ENCODE results near the gene FAR2. TPM values are rescaled to one million over a fixed set of nuclear protein-coding genes. Genes with fewer than 3 reads are reported as not detected.

The FAR2 gene
- total RNA-seq, 1 donor from 2014 or later, result 6.9 TPM

DNA sequence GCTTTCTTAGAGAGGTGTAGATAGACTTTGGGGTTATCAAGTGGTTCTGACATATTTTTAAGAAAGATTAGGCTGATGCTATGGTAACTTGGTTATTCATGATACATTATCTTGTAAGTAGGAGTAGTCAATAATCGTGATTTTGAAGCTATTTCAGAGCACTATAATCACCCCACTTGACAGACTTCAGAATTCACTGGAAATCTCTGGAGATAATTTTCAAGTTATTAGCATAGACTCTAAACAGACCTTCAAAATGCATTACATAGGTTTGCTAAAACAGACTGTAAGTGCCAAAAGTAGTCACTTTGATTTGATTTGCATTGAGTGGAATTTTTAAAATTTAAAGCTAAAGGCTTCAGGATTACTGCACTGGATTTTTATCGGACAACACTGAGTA, 157.6 kb downstream of the FAR2 start:
- no peak overlapping the region for H3K4me3 Mint-ChIP-seq (ENCODE audit: unreplicated experiment)
- no peaks in the 10 kb centered on the region for H3K36me3 Mint-ChIP-seq (ENCODE audit: unreplicated experiment)
- H3K9me3 Mint-ChIP-seq (ENCODE audit: unreplicated experiment), result no peaks in the 10 kb centered on the region
- no peaks in the 10 kb centered on the region for H3K4me1 Mint-ChIP-seq (ENCODE audit: low read depth, unreplicated experiment)
- DNase-seq, result no peak
- H3K27ac Mint-ChIP-seq (ENCODE audit: unreplicated experiment), result no peak overlapping the region
- TF ChIP-seq, protein P1, sequence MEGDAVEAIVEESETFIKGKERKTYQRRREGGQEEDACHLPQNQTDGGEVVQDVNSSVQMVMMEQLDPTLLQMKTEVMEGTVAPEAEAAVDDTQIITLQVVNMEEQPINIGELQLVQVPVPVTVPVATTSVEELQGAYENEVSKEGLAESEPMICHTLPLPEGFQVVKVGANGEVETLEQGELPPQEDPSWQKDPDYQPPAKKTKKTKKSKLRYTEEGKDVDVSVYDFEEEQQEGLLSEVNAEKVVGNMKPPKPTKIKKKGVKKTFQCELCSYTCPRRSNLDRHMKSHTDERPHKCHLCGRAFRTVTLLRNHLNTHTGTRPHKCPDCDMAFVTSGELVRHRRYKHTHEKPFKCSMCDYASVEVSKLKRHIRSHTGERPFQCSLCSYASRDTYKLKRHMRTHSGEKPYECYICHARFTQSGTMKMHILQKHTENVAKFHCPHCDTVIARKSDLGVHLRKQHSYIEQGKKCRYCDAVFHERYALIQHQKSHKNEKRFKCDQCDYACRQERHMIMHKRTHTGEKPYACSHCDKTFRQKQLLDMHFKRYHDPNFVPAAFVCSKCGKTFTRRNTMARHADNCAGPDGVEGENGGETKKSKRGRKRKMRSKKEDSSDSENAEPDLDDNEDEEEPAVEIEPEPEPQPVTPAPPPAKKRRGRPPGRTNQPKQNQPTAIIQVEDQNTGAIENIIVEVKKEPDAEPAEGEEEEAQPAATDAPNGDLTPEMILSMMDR (IDR thresholded peaks at IDR 0.05; ENCODE audit: partially characterized antibody, unreplicated experiment), result no peak
- no peaks in the 10 kb centered on the region for H3K27me3 Mint-ChIP-seq (ENCODE audit: unreplicated experiment)

DNA sequence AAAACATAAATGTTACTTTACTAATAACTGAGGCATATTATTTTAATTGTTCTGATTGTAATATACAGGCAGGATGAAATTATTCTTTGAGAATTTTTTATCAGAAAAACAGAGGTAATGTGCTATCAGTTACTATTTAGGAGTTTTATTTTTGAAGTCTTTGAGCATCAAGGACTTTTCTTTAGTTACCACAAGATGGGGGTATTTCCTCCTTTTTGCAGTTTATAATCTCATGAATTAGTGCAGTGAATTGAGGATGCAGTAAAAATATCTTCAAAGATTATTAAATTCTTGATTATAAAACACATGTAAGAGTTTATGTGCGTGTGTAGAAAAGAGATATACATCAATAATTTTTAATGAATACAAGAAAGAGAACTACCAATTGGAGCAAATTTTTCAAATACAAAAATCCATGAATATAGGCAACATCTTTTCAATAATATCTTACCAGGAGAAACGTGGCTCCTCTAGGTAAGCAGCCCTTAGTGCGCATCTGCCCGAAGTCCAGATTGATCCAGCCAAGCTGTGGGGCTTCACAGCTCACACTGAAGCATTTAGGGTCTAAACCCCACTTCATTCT, 160.3 kb downstream of the FAR2 start:
- no peaks in the 10 kb centered on the region for H3K27me3 Mint-ChIP-seq (ENCODE audit: unreplicated experiment)
- TF ChIP-seq, protein P1 (IDR thresholded peaks at IDR 0.05; ENCODE audit: partially characterized antibody, unreplicated experiment), result no peak
- H3K27ac Mint-ChIP-seq (ENCODE audit: unreplicated experiment), result no peak overlapping the region
- no peaks in the 10 kb centered on the region for H3K36me3 Mint-ChIP-seq (ENCODE audit: unreplicated experiment)
- no peaks in the 10 kb centered on the region for H3K9me3 Mint-ChIP-seq (ENCODE audit: unreplicated experiment)
- no peak for DNase-seq
- no peak overlapping the region for H3K4me3 Mint-ChIP-seq (ENCODE audit: unreplicated experiment)
- no peaks in the 10 kb centered on the region for H3K4me1 Mint-ChIP-seq (ENCODE audit: low read depth, unreplicated experiment)

DNA sequence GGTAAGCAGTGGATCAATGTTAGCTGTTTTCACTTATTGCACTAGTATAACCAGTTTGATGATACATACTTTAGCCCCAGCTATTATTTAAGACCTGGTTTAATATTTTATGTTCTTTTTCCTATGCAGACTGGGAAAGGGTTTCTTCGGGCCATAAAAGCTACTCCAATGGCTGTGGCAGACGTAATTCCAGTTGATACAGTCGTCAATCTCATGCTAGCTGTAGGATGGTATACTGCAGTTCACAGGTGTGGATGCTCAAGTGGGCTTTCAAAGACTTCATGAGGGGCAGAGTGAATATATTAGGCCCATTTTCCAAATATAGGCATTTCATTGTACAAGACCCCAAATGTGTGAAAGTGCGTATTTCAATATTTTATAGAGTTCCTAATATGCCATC, 161.8 kb downstream of the FAR2 start:
- Mint-ChIP-seq H3K4me3 (ENCODE audit: unreplicated experiment) (no peak overlapping the region), H3K36me3 (ENCODE audit: unreplicated experiment) (no peaks in the 10 kb centered on the region), H3K4me1 (ENCODE audit: low read depth, unreplicated experiment) (no peaks in the 10 kb centered on the region), H3K27me3 (ENCODE audit: unreplicated experiment) (no peaks in the 10 kb centered on the region), H3K9me3 (ENCODE audit: unreplicated experiment) (no peaks in the 10 kb centered on the region), H3K27ac (ENCODE audit: unreplicated experiment) (no peak overlapping the region)
- TF ChIP-seq, protein P1 (IDR thresholded peaks at IDR 0.05; ENCODE audit: partially characterized antibody, unreplicated experiment), result no peak
- DNase-seq, result no peak

- H3K27ac Mint-ChIP-seq (ENCODE audit: unreplicated experiment), result no peak overlapping the region
- H3K27me3 Mint-ChIP-seq (ENCODE audit: unreplicated experiment), result no peaks in the 10 kb centered on the region
- H3K36me3 Mint-ChIP-seq (ENCODE audit: unreplicated experiment), result no peaks in the 10 kb centered on the region
- no peaks in the 10 kb centered on the region for H3K9me3 Mint-ChIP-seq (ENCODE audit: unreplicated experiment)
- TF ChIP-seq, protein P1 (IDR thresholded peaks at IDR 0.05; ENCODE audit: partially characterized antibody, unreplicated experiment), result no peak
- no peak overlapping the region for H3K4me3 Mint-ChIP-seq (ENCODE audit: unreplicated experiment)
- no peak for DNase-seq
- H3K4me1 Mint-ChIP-seq (ENCODE audit: low read depth, unreplicated experiment), result no peaks in the 10 kb centered on the region
These were observed 165.3 kb downstream of the FAR2 start for GRCh38 chr12:29314416-29314815.

DNA sequence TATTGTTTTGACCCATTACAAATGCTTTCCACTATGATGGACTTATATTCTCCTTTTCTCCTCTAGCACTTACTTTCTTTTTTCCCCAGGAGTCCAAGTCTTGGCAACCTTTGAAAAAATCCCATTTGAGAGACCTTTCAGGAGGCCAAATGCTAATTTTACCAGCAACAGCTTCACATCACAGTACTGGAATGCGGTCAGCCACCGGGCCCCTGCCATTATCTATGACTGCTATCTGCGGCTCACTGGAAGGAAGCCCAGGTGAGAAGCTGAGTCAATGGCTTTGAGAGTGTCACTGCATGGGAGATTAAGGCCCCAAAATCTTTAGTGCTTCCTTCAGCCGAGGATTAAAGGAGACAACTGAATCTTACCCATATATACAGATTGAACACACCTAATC, 167.7 kb downstream of the FAR2 start:
- H3K27ac Mint-ChIP-seq (ENCODE audit: unreplicated experiment), result no peak overlapping the region
- TF ChIP-seq, protein P1 (IDR thresholded peaks at IDR 0.05; ENCODE audit: partially characterized antibody, unreplicated experiment), result no peak
- no peaks in the 10 kb centered on the region for H3K27me3 Mint-ChIP-seq (ENCODE audit: unreplicated experiment)
- no peaks in the 10 kb centered on the region for H3K36me3 Mint-ChIP-seq (ENCODE audit: unreplicated experiment)
- no peak overlapping the region for H3K4me3 Mint-ChIP-seq (ENCODE audit: unreplicated experiment)
- no peaks in the 10 kb centered on the region for H3K9me3 Mint-ChIP-seq (ENCODE audit: unreplicated experiment)
- no peak for DNase-seq
- H3K4me1 Mint-ChIP-seq (ENCODE audit: low read depth, unreplicated experiment), result no peaks in the 10 kb centered on the region
